ENCODE data around the gene HYAL3.
"Not testable (repeated sequence)": the region's sequence is repeated elsewhere in the genome, so short reads cannot be mapped to it uniquely, and the experiment has no call there.

The HYAL3 gene

GRCh38 chr3:50289130-50289529 lies 10.1 kb downstream of the HYAL3 start:
- DNase-seq (ENCODE audit: low read depth), result no peak

- DNase-seq (ENCODE audit: low read depth), result no peak
Measured at GRCh38 chr3:50288387-50289007, 10.7 kb downstream of the HYAL3 start.

DNA sequence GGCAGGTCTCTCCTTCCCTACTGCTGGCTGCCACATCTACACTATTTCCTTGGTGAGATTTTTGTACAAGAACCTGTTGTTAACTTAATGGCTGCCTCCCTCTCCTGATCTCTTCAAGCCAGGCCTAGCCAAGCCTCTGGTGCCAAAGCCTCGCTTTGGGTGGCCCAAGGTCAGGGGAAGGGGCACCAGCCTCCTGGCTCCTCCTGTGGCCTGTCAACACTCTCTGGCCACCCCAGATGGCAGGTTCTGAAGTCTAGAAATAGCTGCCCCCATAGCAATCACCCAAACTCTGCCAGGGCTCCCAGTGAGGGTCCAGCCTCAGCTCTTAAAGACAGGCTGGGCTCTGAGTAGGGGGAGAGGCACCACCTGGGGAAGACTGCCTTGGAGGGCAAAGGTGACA lies 11.9 kb downstream of the HYAL3 start:
- no peak for DNase-seq (ENCODE audit: low read depth)

GRCh38 chr3:50286322-50287227 lies 12.6 kb downstream of the HYAL3 start:
- no peak for DNase-seq (ENCODE audit: low read depth)

- not testable (repeated sequence) for DNase-seq (ENCODE audit: low read depth)
Measured at GRCh38 chr3:50284121-50284520, 15.1 kb downstream of the HYAL3 start.

GRCh38 chr3:50279255-50280016 lies 19.8 kb downstream of the HYAL3 start:
- no peak for DNase-seq (ENCODE audit: low read depth)

DNA sequence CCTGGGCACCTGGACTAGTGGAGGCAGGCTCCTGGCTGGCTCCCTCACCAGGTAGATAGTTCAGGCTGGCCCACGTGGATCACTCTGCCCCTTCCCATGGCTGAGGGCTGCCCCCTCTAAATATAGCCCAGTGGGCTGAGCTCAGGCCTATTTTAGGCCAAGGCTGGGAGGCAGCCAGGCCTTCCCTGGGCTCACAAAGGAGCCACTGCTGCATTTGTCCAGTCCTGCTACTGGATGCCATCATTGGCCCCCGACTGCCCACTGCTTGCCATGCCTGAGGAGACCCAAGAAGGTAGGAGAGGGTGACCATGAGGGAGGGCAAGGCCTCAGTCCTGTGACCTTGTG lies 20.4 kb downstream of the HYAL3 start, which contains the start of gene LSMEM2:
LSMEM2 (plus strand) TSS at position 208 of the 345 bp plus-strand sequence; CDS start at position 235, 27 bp downstream.
- no peak for DNase-seq (ENCODE audit: low read depth)

- DNase-seq (ENCODE audit: low read depth), result no peak
Measured at GRCh38 chr3:50278123-50278879, 20.9 kb downstream of the HYAL3 start.

DNA sequence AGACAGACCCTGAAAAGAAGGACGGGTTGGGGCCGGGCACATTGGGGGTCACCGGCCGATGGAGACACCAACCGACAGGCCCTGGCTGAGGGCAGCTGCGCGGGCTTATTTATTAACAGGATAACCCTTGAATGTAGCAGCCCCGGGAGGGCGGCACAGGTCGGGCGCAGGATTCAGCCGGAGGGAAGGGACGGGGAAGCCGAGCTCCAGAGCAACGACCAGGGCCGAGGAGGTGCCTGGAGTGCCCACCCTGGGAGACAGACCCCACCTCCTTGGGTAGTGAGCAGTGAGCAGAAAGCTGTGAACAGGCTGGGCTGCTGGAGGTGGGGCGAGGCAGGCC lies 22.5 kb downstream of the HYAL3 start:
- DNase-seq (ENCODE audit: low read depth), result no peak

DNA sequence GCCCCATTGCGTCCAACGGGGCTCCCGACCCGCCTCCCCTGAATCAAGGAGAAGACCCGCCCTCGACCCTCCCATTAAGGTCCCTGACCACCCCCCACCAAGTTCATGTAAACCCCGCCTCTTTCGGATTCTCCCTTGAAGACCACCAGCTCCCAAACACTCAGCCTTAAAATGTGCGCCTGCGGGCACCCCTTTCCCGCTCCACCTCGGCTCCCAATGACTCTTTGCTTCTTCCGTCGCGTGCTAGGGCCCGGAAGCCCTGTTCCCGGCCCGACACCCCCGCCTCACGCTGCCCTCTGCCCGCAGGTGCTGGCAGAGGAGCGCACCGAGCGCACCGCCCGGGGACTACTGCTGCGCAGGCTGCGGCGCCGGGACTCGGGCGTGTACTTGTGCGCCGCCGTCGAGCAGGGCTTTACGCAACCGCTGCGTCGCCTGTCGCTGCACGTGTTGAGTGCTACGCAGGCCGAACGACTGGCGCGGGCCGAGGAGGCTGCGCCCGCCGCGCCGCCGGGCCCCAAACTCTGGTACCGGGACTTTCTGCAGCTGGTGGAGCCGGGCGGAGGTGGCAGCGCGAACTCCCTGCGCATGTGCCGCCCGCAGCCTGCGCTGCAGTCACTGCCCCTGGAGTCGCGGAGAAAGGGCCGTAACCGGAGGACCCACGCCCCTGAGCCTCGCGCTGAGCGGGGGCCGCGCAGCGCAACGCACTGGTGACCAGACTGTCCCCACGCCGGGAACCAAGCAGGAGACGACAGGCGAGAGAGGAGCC lies 23.0 kb downstream of the HYAL3 start:
- DNase-seq (ENCODE audit: low read depth), result no peak

DNA sequence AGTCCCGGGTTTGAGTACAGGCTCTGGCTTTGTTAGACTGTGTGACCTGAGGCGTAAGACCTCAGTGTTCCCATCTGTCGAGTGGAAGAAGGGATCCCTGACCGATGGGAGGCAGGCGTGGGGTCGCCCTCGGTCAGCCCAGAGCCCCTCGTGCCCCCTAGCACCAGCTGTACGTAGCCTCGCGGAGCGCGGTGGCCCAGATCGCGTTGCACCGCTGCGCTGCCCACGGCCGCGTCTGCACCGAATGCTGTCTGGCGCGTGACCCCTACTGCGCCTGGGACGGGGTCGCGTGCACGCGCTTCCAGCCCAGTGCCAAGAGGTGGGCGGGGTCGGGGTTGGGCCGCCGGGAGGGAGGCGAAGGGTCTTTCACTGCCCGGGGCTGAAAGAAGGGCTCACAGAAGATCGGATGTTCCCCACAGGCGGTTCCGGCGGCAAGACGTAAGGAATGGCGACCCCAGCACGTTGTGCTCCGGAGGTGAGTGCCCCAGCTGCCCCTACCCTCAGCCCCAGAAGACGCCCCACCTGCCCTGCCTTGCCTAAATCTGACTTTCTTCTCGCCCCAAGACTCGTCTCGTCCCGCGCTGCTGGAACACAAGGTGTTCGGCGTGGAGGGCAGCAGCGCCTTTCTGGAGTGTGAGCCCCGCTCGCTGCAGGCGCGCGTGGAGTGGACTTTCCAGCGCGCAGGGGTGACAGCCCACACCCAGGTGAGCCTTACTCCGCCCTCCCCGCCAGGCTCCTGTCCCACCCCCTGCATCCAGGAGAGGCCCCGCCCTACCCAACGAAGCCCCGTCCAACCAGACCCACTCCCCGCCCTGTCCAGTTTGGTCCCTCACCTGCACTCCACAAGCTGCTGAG lies 23.8 kb downstream of the HYAL3 start:
- DNase-seq (ENCODE audit: low read depth), result no peak

DNA sequence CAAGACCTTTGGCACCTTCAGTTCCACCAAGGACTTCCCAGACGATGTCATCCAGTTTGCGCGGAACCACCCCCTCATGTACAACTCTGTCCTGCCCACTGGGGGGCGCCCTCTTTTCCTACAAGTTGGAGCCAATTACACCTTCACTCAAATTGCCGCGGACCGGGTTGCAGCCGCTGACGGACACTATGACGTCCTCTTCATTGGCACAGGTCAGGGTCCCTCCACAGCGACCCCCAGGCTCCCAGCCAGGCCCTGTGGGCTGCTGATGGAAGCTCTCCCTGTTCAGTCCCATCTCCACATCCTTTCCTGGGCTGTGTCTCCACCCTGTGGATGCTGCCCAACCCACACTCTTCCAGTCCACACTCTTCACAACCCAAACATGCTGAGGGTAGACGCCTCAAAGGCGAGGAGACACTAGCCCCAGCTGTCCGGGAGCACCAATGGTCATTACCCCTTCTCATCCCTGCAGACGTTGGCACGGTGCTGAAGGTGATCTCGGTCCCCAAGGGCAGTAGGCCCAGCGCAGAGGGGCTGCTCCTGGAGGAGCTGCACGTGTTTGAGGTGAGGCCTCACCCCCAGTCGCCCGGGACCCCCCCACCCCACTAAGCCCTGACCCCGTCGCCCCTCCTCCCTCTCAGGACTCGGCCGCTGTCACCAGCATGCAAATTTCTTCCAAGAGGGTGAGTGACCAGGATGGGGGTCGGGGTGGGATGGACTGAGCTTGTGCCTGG lies 24.7 kb downstream of the HYAL3 start:
- DNase-seq (ENCODE audit: low read depth), result peak; percentile 48

- DNase-seq (ENCODE audit: low read depth), result no peak
Measured at GRCh38 chr3:50273689-50274065, 25.5 kb downstream of the HYAL3 start.

GRCh38 chr3:50272911-50273688 lies 26.1 kb downstream of the HYAL3 start:
- peak; percentile 56 for DNase-seq (ENCODE audit: low read depth)

DNA sequence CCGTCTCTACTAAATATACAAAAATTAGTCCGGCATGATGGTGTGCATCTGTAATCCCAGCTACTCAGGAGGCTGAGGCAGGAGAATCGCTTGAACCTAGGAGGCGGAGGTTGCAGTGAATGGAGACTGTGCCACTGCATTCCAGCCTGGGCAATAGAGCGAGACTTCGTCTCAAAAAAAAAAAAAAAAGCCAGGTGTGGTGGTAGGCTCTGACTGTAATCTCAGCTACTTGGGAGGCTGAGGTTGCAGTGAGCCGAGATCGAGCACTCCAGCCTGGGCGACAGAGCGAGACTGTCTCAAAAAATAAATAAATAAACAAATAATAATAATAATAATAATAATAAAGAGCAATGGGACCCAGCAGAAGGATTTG lies 26.7 kb downstream of the HYAL3 start:
- DNase-seq (ENCODE audit: low read depth), result not testable (repeated sequence)

- DNase-seq (ENCODE audit: low read depth), result no peak
Measured at GRCh38 chr3:50271314-50271936, 27.8 kb downstream of the HYAL3 start.

- DNase-seq (ENCODE audit: low read depth), result no peak
Measured at GRCh38 chr3:50270422-50271224, 28.6 kb downstream of the HYAL3 start.

DNA sequence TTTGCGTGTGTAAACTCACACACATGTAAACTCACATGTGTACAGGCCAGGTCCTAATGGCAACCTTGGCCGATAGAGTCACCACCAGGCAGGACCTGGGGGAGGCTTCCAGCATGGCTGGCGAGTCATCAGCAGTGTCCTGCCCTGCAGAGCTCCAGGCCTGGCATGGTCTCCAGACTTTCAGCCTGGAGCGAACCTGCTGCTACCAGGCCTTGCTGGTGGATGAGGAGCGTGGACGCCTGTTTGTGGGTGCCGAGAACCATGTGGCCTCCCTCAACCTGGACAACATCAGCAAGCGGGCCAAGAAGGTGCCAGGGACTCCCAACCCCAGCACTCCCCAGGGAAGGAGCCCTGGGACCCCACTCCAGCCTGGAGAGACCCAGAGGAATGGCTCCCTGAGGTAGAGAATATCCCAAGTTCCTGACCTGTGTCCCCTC lies 29.2 kb downstream of the HYAL3 start:
- DNase-seq (ENCODE audit: low read depth), result no peak
